Muscle of leg (tissue), 11 donors: Measurements from ENCODE around the gene FKBP5. TPM values are rescaled to one million over a fixed set of nuclear protein-coding genes. Genes with fewer than 3 reads are reported as not detected.
"Not testable (repeated sequence)": the region's sequence is repeated elsewhere in the genome, so short reads cannot be mapped to it uniquely, and the experiment has no call there.

Source experiments
- DNase-seq: peaks from one replicate; pipeline ENCODE4 v3.0.0; 2013
- H3K27ac ChIP-seq: one replicate; pipeline ENCODE4 v1.5.1; 2013; ENCODE audit warnings: mild to moderate bottlenecking, low read length, control low read depth
- H3K27me3 ChIP-seq: one replicate; pipeline ENCODE4 v1.6.1; 2013; ENCODE audit warnings: low read length; ENCODE audit not compliant: control insufficient read depth, insufficient read depth
- H3K36me3 ChIP-seq: one replicate; pipeline ENCODE4 v1.6.1; 2013; ENCODE audit warnings: low read length; ENCODE audit not compliant: control insufficient read depth, insufficient read depth
- H3K4me1 ChIP-seq: one replicate; pipeline ENCODE4 v1.6.1; 2013; ENCODE audit warnings: low read length; ENCODE audit not compliant: control insufficient read depth, insufficient read depth
- H3K4me3 ChIP-seq: one replicate; pipeline ENCODE4 v1.5.1; 2013; ENCODE audit warnings: low read length, control low read depth
- H3K9me3 ChIP-seq: replicated peaks from 2 replicates; pipeline ENCODE4 v1.6.1; 2013; ENCODE audit warnings: low read depth, low read length; ENCODE audit not compliant: control insufficient read depth
- whole genome bisulfite sequencing: methylation state at CpG from one replicate; pipeline ENCODE4 v1.1.5; 2013; ENCODE audit warnings: missing lambda C conversion rate; ENCODE audit not compliant: insufficient coverage; 5-methylcytosine and 5-hydroxymethylcytosine counted together
- polyA plus RNA-seq, 8 donors: library from polyadenylated mRNA; unstranded; fragments of 120-200 nt; gene quantifications; one replicate each; pipeline versions ENCODE4 v1.2.1 to v1.2.3, GENCODE V29; 2013; ENCODE audit warnings: inconsistent platforms in 1 of 8, low replicate concordance in 1 of 8; ENCODE audit not compliant: insufficient read length in 8 of 8, insufficient read depth in 1 of 8
- total RNA-seq: library from RNA; stranded (reverse); fragments of 120-200 nt; gene quantifications from one replicate; pipeline ENCODE4 v1.2.4, GENCODE V29; 2013

Gene FKBP5
- total and polyA plus RNA-seq, 9 donors = 6.0 to 27.9 (median 18.6) TPM

DNA sequence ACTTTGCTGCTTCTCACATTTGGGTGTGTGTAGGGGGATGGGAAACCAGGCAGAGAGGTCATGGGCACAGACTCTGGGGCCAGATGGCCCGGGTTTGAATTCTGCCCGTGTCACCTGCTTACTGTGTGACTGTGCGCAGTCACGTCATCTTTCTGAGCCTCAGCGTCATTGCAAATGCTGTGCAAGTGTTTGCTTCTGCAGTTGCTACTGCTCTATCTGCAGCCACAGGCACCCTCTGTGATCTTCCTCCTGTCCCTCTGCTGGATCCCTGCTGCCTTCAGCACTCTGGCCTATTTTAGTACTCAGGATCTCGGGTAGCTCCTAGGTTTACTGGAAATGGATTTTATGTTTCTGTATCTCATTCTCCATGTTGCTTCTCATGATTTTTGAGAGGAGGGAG is 135.4 kb downstream of the FKBP5 start:
- 77% methylated on average over 5 of the region's 6 CpGs for whole genome bisulfite sequencing
- no peaks in the 10 kb centered on the region for H3K36me3 ChIP-seq
- no peak for DNase-seq
- peaks cover 2% of the 10 kb centered on the region for H3K27me3 ChIP-seq
- H3K9me3 ChIP-seq = peaks cover 12% of the 10 kb centered on the region
- no peak overlapping the region for H3K4me3 ChIP-seq
- H3K4me1 ChIP-seq = no peaks in the 10 kb centered on the region
- H3K27ac ChIP-seq = no peak overlapping the region

DNA sequence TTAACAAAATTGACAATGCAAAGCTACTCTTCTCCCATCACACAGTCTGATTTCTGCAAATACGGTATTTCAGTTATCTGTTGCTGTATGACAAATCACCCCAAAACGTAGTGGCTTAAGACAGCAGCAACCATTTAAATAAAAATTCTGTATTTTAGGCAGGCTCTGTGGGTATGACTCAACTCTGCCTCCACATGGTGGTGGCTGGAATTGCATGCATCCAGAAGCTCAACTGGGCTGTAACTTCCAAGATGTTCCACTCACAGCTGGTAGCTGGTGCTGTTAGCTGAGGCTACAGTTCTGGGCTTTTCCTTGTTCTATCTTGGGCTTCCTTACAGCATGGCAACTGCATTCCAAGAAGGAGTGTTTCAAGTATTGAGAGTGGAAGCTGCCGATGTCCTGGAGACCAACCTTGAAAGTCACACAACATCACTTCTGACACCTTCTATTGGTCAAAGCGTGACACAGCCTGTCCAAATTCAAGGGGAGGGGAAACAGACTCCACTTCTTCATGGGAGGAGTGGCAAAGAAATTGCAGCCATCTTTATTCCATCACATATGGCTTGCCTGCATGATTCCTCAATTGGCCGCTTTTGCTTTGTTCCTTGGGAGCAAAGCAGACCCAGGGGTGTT is 136.3 kb downstream of the FKBP5 start:
- no CpG with 5 or more reads among the region's 5 CpGs for WGBS
- H3K27me3 ChIP-seq = peaks cover 2% of the 10 kb centered on the region
- no peak overlapping the region for H3K27ac ChIP-seq
- H3K36me3 ChIP-seq = no peaks in the 10 kb centered on the region
- H3K9me3 ChIP-seq = peaks cover 12% of the 10 kb centered on the region
- H3K4me1 ChIP-seq = no peaks in the 10 kb centered on the region
- DNase-seq = no peak
- H3K4me3 ChIP-seq = no peak overlapping the region

DNA sequence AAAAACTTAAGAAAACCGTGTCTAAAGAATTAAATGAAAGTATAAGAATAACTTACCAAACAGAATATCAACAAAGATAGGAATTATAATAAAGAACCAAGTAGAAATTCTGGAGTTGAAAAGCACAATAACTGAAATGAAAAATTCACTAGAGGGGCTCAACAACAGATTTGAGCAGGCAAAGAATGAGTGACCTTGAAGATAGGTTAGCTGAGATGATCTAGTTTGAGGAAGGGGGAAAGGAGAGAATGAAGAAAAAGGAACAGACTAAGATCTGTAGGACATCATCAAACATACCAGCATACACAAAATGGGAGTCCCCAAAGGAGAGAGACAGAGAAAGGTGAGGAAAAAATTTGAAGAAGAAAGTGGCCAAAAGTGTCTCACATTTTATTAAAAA is 138.3 kb downstream of the FKBP5 start:
- Histone ChIP-seq H3K27ac (no peak overlapping the region), H3K4me1 (no peaks in the 10 kb centered on the region), H3K36me3 (no peaks in the 10 kb centered on the region), H3K4me3 (no peak overlapping the region), H3K9me3 (peaks cover 12% of the 10 kb centered on the region), H3K27me3 (peaks cover 2% of the 10 kb centered on the region)
- no peak for DNase-seq
- WGBS = no CpG with 5 or more reads among the region's 1 CpG

DNA sequence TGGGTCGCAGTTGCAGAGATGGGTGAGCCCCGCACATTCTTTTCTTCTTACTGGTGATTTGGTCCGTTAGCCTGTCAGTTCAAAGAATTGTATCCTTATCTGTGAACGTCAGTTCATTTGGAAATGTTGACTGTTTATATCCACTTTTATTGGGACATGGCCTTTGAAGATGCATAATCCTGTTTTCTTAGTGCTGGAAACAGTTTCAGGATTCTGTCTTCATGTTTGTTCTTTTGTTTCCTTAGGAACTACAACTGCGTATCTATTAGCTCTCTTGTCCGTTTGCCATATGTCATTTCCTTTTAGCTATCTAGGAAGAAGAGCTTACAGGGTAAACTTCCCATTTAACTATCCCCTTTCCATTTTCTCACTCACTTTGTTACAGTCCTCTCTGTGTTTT is 141.0 kb downstream of the FKBP5 start:
- 71% methylated on average over 1 of the region's 6 CpGs for WGBS
- H3K4me1 ChIP-seq = no peaks in the 10 kb centered on the region
- H3K9me3 ChIP-seq = peaks cover 12% of the 10 kb centered on the region
- no peak overlapping the region for H3K4me3 ChIP-seq
- no peaks in the 10 kb centered on the region for H3K36me3 ChIP-seq
- no peak overlapping the region for H3K27ac ChIP-seq
- peaks cover 6% of the 10 kb centered on the region for H3K27me3 ChIP-seq
- DNase-seq = peak; percentile 58

DNA sequence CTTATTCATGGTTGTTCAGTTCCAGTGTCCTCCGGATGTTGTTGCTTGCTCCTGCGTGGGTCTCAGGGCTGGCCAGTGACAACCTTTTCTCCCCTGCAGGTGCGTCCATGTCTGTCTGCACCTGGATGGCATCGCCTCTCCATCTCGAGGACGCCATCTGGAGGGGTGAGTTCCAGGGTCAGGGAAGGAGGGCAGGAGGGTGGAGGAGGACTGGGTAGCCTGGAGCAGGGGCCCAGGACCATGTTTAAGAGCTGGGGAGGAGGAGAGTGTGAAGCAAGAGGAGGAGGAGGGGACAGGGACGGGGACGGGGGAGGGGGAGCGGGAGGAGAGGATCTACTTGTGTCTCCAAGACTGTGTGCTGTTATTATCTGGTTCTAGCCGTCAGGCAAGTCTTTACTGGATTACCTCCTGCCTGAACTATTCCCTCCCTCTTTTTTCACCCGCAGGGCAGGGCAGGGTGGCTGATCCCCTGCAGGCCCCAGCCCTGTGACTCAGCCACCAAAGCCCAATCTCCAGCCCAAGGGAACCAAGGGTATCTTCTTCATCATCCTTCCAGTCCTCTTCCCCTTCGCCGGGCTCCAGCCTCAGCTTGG is 143.8 kb downstream of the FKBP5 start:
- Histone ChIP-seq H3K27me3 (peaks cover 4% of the 10 kb centered on the region), H3K36me3 (no peaks in the 10 kb centered on the region), H3K4me3 (no peak overlapping the region), H3K9me3 (peaks cover 6% of the 10 kb centered on the region), H3K27ac (no peak overlapping the region), H3K4me1 (no peaks in the 10 kb centered on the region)
- DNase-seq = no peak
- 45% methylated on average over 9 of the region's 13 CpGs for WGBS

DNA sequence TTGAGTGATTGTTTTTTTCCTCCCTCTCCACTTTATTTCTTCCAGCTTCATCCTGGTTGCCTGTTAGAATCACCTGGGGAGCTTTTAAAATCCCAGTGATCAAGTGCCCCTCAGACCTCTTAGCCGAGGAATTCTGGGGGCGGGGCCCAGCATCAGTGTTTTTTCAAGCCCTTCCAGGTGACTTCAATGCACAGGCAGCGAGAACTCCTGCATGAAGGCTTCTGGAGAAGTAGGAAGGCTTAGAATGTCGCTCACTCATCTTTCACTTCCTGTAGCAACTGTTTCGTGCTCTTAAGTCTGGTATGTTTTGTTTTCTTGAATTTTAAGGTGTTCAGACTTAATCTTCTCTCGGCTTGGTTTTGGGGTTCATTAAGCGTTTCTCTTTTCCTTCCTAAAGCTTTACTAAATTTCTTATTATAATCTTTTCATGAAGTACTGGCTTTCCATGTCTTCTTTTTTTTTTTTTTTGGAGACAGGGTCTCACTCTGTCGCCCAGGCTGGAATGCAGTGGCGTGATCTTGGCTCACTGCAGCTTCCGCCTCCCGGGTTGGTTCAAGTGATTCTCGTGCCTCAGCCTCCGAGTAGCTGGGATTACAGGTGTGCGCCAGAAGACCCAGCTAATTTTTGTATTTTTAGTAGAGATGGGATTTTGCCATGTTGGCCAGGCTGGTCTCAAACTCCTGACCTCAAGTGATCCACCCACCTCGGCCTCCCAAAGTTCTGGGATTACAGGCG is 145.1 kb downstream of the FKBP5 start:
- Histone ChIP-seq H3K4me3 (no peak overlapping the region), H3K36me3 (no peaks in the 10 kb centered on the region), H3K4me1 (no peaks in the 10 kb centered on the region), H3K27me3 (peaks cover 4% of the 10 kb centered on the region), H3K9me3 (peaks cover 2% of the 10 kb centered on the region), H3K27ac (no peak overlapping the region)
- 80% methylated on average over 9 of the region's 16 CpGs for WGBS
- DNase-seq = no peak

DNA sequence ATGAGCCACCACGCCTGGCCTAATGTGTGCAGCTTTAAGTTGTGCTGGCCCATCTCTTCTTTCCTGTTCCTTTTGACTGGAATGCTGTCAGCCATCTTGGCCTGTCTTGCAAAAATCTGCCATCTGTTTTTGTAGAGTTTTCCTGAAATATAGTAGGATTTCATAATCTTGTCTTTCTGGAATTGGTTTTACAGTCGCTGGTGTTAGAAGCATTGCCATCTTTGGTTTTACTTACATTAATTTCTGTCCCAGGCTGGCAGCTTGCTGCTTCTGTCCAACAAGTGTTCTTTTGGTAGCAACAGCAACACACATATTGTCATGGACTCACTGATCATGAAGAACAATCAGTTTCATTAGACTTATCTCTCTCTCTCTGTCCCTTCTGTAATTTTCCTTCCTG is 146.9 kb downstream of the FKBP5 start:
- Histone ChIP-seq H3K4me3 (no peak overlapping the region), H3K36me3 (no peaks in the 10 kb centered on the region), H3K9me3 (peaks cover 2% of the 10 kb centered on the region), H3K27me3 (peaks cover 4% of the 10 kb centered on the region), H3K27ac (no peak overlapping the region), H3K4me1 (no peaks in the 10 kb centered on the region)
- DNase-seq = peak; percentile 72
- 67% methylated on average over 1 of the region's 2 CpGs for WGBS

DNA sequence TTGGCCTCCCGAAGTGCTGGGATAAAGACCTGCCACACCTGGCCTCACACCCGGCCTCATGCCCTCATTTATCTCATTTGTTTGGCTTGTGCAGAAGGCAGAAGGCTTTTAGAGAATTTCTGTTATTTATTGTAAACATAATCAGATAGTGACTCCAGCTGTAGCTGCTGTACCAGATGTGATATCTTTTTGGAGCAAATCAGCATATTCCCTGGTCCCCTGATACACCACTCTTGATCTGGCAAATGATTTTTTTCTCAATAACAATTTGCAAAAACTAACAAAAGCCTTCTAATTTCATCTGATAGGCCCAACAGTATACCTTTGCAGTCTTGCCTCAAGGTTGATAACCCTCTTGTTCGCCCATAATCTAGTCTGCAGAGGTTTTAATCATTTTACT is 149.5 kb downstream of the FKBP5 start:
- no peak overlapping the region for H3K27ac ChIP-seq
- H3K36me3 ChIP-seq = no peaks in the 10 kb centered on the region
- peaks cover 2% of the 10 kb centered on the region for H3K9me3 ChIP-seq
- H3K4me1 ChIP-seq = peaks cover 2% of the 10 kb centered on the region
- no peaks in the 10 kb centered on the region for H3K27me3 ChIP-seq
- DNase-seq = no peak
- H3K4me3 ChIP-seq = no peak overlapping the region
- WGBS = no CpG with 5 or more reads among the region's 3 CpGs

DNA sequence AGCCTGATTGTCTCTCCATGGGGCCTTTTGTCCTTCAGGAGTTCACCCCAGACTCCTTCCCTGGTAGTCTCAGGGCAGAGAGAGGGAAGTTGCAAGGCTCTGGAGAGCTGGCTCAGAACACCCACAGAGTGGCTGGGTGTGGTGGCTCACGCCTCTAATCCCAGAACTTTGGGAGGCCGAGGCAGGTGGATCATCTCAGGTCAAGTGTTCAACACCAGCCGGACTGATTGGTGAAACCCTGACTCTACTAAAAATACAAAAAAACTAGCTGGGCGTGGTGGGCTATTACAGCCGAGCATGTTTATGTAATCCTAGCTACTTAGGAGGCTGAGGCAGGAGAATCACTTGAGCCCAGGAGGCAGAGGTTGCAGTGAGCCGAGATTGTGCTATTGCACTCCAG is 152.9 kb downstream of the FKBP5 start:
- not testable (repeated sequence) for H3K9me3 ChIP-seq, H3K27me3 ChIP-seq, H3K36me3 ChIP-seq, H3K4me3 ChIP-seq, DNase-seq, H3K4me1 ChIP-seq, H3K27ac ChIP-seq
- WGBS = 100% methylated on average over 1 of the region's 6 CpGs

DNA sequence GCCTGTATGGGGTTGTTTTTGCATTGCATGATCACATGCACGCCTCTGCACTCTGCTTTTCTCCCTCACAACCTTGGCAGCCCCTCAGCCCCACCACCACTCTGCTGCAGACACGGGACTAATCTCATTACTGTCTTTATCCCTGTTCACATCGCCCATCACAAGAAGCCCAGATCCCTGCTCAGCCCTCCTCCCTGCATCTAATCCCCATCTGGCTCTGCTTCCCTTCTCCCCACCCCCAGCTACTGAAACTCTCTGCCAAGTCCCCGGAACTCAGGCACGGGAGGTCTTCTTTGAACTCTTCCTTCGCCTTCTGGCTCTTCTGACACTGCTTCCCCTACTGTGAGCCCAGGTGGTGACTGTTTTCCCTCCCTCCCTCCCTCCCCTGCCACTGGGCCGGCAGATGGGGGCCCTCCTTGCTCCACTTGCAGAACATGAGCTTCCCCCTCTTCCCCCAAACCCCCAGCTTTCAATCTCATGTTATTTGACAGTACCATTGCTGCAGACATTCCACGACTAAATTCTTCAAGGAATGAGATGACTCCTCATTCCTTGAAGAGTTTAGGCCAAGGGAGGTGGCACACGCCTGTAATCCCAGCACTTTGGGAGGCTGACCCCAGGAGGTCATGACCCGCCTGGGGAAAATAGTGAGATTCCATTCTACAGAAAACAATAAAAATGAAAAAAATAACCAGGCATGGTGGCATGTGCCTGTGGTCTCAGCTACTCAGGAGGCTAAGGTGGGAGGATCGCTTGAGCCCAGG is 154.1 kb downstream of the FKBP5 start:
- Histone ChIP-seq H3K4me3 (no peak overlapping the region), H3K27ac (no peak overlapping the region), H3K27me3 (no peaks in the 10 kb centered on the region), H3K36me3 (no peaks in the 10 kb centered on the region), H3K4me1 (peaks cover 7% of the 10 kb centered on the region), H3K9me3 (no peaks in the 10 kb centered on the region)
- DNase-seq = peak; percentile 72
- WGBS = 20% methylated on average over 9 of the region's 11 CpGs
